Dendritic cell treated with granulocyte-macrophage colony-stimulating factor and Interleukin-4, amounts not matched to agents 40 ng/mL and 50 ng/mL, for 4 days (primary cell): ENCODE results near the gene CLEC16A.

Source experiments
- H3K27ac Mint-ChIP-seq: one replicate; pipeline ENCODE4 v1.8.0; 2022; ENCODE audit warnings: mild to moderate bottlenecking, mixed read lengths
- H3K27me3 Mint-ChIP-seq: one replicate; pipeline ENCODE4 v1.8.0; 2022; ENCODE audit warnings: mild to moderate bottlenecking, mixed read lengths
- H3K36me3 Mint-ChIP-seq: one replicate; pipeline ENCODE4 v1.8.0; 2022; ENCODE audit warnings: low read depth, mixed read lengths
- H3K4me1 Mint-ChIP-seq: one replicate; pipeline ENCODE4 v1.8.0; 2022; ENCODE audit warnings: low read depth, mixed read lengths
- H3K4me3 Mint-ChIP-seq: one replicate; pipeline ENCODE4 v1.8.0; 2022; ENCODE audit warnings: mild to moderate bottlenecking, moderate library complexity, mixed read lengths
- H3K9me3 Mint-ChIP-seq: one replicate; pipeline ENCODE4 v1.8.0; 2022; ENCODE audit warnings: mixed read lengths
- intact Hi-C: fragments of 100-400 bp; cut with micrococcal nuclease; formaldehyde crosslinking; loops from one replicate; pipeline ENCODE4 v1.15.0; 2022

CLEC16A gene

GRCh38 chr16:11224096-11224893 is 279.9 kb downstream of the CLEC16A start:
- no peaks in the 10 kb centered on the region for H3K36me3 Mint-ChIP-seq
- H3K9me3 Mint-ChIP-seq: no peaks in the 10 kb centered on the region
- intact Hi-C loops: no loop called here
- H3K27me3 Mint-ChIP-seq: peaks cover 4% of the 10 kb centered on the region
- peak overlapping the region; percentile 79 for H3K27ac Mint-ChIP-seq
- peaks cover 47% of the 10 kb centered on the region for H3K4me1 Mint-ChIP-seq
- peak overlapping the region; percentile 59 for H3K4me3 Mint-ChIP-seq

GRCh38 chr16:11224894-11225676 is 280.7 kb downstream of the CLEC16A start:
- Mint-ChIP-seq H3K4me1 (peaks cover 47% of the 10 kb centered on the region), H3K27ac (peak overlapping the region; percentile 79), H3K9me3 (no peaks in the 10 kb centered on the region), H3K36me3 (no peaks in the 10 kb centered on the region), H3K27me3 (peaks cover 6% of the 10 kb centered on the region), H3K4me3 (peak overlapping the region; percentile 46)
- intact Hi-C loops: no loop called here

GRCh38 chr16:11225677-11226549 is 281.5 kb downstream of the CLEC16A start:
- intact Hi-C loops: no loop called here
- H3K4me1 Mint-ChIP-seq: peaks cover 48% of the 10 kb centered on the region
- peak overlapping the region; percentile 46 for H3K4me3 Mint-ChIP-seq
- H3K36me3 Mint-ChIP-seq: no peaks in the 10 kb centered on the region
- H3K27me3 Mint-ChIP-seq: peaks cover 7% of the 10 kb centered on the region
- H3K9me3 Mint-ChIP-seq: no peaks in the 10 kb centered on the region
- H3K27ac Mint-ChIP-seq: peak overlapping the region; percentile 79

- no peaks in the 10 kb centered on the region for H3K36me3 Mint-ChIP-seq
- intact Hi-C loops: no loop called here
- no peaks in the 10 kb centered on the region for H3K9me3 Mint-ChIP-seq
- H3K4me1 Mint-ChIP-seq: peaks cover 65% of the 10 kb centered on the region
- peak overlapping the region; percentile 16 for H3K27ac Mint-ChIP-seq
- H3K27me3 Mint-ChIP-seq: peaks cover 5% of the 10 kb centered on the region
- H3K4me3 Mint-ChIP-seq: no peak overlapping the region
Observed at GRCh38 chr16:11229432-11229831, 285.1 kb downstream of the CLEC16A start.

- H3K4me1 Mint-ChIP-seq: peaks cover 65% of the 10 kb centered on the region
Observed at GRCh38 chr16:11229906-11230305, 285.5 kb downstream of the CLEC16A start.

GRCh38 chr16:11231367-11231970 is 287.1 kb downstream of the CLEC16A start:
- Mint-ChIP-seq H3K27me3 (peaks cover 3% of the 10 kb centered on the region), H3K9me3 (no peaks in the 10 kb centered on the region), H3K27ac (peak overlapping the region; percentile 89), H3K4me1 (peaks cover 66% of the 10 kb centered on the region), H3K4me3 (no peak overlapping the region), H3K36me3 (no peaks in the 10 kb centered on the region)
- intact Hi-C loops: loop anchor here (5.0 kb wide), 1 partner anchor 49 kb away; no protein-coding TSS in a partner anchor

More at GRCh38 chr16:11229906-11230305, 285.5 kb downstream of the CLEC16A start:
- H3K27ac Mint-ChIP-seq: peak overlapping the region; percentile 89
- intact Hi-C loops: loop anchor here (5.0 kb wide), 1 partner anchor 48 kb away; no protein-coding TSS in a partner anchor
- H3K9me3 Mint-ChIP-seq: no peaks in the 10 kb centered on the region
- H3K36me3 Mint-ChIP-seq: no peaks in the 10 kb centered on the region
- H3K27me3 Mint-ChIP-seq: peaks cover 5% of the 10 kb centered on the region
- no peak overlapping the region for H3K4me3 Mint-ChIP-seq
